Stimulated activated CD4-positive, alpha-beta T cell treated with anti-CD3 and anti-CD28 coated beads, Interleukin-1b, Interleukin-23, amount 100 ng/mL, for 24 hours (primary cell): ENCODE data around the gene TMEM209.
"Not testable (repeated sequence)": the region's sequence is repeated elsewhere in the genome, so short reads cannot be mapped to it uniquely, and the experiment has no call there.

Experiments
- DNase-seq, 4 experiments: peaks; one replicate each; pipeline ENCODE4 v3.0.0-alpha.2; 2020; ENCODE audit warnings: low read depth in 4 of 4, low spot score in 1 of 4

TMEM209 gene

DNA sequence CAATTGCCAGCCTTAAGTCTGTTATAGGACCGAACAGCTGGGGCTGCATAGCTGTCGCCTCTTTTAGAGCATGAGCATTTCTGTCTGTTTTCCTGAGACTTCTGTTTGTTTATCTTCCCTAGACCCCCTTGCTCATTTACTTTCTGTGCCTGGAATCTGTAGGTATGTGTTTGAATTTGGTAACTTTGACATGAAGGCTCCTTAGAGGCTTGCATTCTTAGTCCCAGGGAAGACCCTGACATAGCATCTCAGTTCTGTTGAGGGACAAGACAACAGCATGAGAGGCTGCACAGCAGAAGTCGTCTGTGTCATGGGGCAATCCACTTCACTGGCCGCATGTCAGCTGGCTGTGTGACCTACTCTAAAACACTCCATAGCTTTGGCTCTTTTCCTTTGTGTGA is 76.2 kb downstream of the TMEM209 start:
- no peak for DNase-seq

GRCh38 chr7:130127821-130128317 is 77.3 kb downstream of the TMEM209 start:
- no peak for DNase-seq

DNA sequence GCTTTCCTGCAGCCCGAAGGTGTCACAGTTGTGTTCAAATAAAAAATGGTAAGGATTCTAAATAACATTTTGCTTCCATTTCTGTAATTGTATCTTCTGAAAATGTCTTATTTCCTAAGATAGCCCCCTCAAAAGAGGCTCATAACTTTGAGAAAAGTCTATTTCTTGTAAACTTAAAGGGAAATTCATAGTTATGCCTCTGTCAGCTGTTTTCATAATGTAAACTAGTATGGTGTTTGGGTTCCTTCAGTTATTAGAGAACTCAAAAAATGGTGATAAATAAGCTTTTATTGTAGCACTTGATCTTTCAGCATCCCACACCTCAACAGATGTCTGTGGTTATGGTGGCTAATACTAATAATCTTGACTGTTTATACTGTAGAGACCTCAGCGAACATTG is 77.8 kb downstream of the TMEM209 start:
- no peak for DNase-seq

DNA sequence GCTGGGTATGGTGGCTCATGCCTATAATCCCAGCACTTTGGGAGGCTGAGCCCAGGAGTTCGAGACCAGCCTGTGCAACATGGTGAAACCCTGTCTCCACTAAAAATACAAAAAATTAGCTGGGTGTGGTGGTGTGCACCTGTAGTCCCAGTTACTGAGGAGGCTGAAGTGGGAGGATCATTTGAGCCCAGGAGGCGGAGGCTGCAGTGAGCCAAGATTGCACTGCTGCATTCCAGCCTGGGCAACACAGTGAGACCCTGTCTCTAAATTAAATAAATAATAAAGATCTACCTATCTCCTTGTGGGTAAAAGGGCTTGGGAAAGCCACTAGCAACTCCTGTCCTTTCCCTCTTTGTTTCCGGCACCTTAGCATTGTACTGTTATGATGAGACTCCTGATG is 78.4 kb downstream of the TMEM209 start:
- not testable (repeated sequence) for DNase-seq

DNA sequence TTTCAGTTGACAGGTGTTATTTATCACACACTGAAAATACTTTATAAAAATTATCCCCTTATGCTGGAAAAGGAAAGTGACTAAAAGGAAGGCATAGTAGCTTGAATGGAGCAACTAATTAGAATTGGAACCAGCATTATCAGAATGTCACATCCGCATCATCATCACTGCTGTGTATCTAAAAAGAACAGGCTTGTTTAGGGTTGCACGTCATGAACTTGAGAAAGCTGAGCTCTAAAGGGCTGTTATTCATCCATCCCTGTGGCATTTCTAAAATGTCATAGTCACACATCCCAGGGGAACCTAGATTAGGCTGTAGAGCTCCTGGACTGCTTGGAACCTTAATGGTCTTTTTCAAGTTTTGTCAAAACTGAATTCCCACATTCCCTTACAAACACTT is 80.5 kb downstream of the TMEM209 start:
- DNase-seq: no peak

GRCh38 chr7:130123501-130123900 is 81.7 kb downstream of the TMEM209 start:
- no peak for DNase-seq

DNA sequence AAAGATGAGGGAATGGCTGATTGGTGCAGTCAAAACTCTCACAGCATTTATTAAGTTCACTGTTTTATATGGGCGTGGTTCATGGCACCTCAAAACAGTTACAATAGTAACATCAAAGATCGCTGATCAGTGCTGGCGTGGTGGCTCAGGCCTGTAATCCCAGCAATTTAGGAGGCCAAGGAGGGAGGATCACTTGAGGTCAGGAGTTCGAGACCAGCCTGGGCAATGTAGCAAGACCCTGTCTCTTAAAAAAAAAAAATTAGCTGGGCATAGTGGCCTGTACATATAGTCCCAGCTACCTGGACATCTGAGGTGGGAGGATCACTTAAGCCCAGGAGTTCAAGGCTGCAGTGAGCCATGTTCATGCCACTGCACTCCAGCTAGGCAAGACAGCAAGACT is 86.4 kb downstream of the TMEM209 start:
- no peak for DNase-seq

- DNase-seq: no peak
These were observed 86.9 kb downstream of the TMEM209 start for GRCh38 chr7:130118294-130118693.

GRCh38 chr7:130114776-130115175 is 90.4 kb downstream of the TMEM209 start:
- no peak for DNase-seq
